ENCODE measurements around the gene CXCL13. TPM values are rescaled to one million over a fixed set of nuclear protein-coding genes. Genes with fewer than 3 reads are reported as not detected.

The CXCL13 gene
- total and polyA plus RNA-seq, 2 donors = 1.9 to 55.3 TPM

DNA sequence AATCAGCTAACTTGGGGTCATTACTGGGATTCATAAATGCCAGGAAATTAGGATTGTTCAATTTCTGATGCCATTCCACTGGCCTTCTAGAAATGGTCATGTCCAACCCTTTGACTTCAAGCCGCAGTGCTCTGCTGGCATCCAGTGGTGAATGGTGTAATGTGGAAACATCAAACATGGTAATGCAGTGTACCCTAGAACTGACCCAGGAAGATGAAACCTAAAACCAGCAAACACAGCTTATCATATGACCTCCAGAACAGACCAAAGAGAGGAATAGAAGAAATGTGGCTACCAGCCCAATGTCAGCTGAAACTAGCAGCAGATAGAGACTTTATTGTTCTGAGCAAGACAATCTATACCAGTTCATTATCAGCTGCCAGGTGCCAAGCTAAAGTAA, 13.8 kb downstream of the CXCL13 start:
- no peak overlapping the region for H3K4me3 ChIP-seq (ENCODE audit: low read length in 2 of 2)
- WGBS = 89% methylated on average over 1 of the region's 1 CpG
- H3K27me3 ChIP-seq (ENCODE audit: control insufficient read depth in 2 of 2, insufficient read depth in 1 of 2, low read length in 1 of 2) = peaks cover 0 to 2% of the 10 kb centered on the region in 2 donors
- no peaks in the 10 kb centered on the region for H3K9me3 ChIP-seq (ENCODE audit: control insufficient read depth in 2 of 2, insufficient read depth in 1 of 2, low read length in 1 of 2)
- no peaks in the 10 kb centered on the region for H3K36me3 ChIP-seq (ENCODE audit: control insufficient read depth in 2 of 2, insufficient read depth in 2 of 2, low read length in 1 of 2)
- DNase-seq (ENCODE audit: low read depth in 6 of 9, low spot score in 9 of 9) = no peak
- H3K27ac ChIP-seq (ENCODE audit: low read depth in 1 of 2, low read length in 1 of 2) = no peak overlapping the region
- H3K4me1 ChIP-seq (ENCODE audit: control insufficient read depth in 2 of 2, insufficient read depth in 2 of 2, low read length in 2 of 2) = no peaks in the 10 kb centered on the region

DNA sequence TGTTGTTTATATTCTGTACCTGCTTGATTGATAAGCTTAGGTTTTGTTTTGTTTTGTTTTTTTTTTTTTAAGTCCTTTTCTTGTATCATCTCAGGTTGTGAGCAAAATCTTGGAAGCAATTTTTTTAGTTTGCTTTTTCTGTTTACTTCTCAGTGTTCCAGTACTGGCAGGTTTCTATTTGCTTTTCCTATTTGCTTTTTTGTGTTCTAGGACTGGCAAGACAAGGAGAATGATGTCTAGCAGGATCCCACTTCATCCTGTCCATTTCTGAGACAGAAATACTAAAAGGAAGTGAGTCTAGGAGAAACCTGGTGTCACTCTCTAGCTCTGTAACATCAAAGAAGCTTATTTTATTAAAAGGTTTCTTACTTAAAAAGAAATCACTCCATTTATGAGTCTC, 15.6 kb downstream of the CXCL13 start:
- Histone ChIP-seq H3K4me1 (ENCODE audit: control insufficient read depth in 2 of 2, insufficient read depth in 2 of 2, low read length in 2 of 2) (no peaks in the 10 kb centered on the region), H3K9me3 (ENCODE audit: control insufficient read depth in 2 of 2, insufficient read depth in 1 of 2, low read length in 1 of 2) (no peaks in the 10 kb centered on the region), H3K27me3 (ENCODE audit: control insufficient read depth in 2 of 2, insufficient read depth in 1 of 2, low read length in 1 of 2) (peaks cover 0 to 2% of the 10 kb centered on the region in 2 donors), H3K27ac (ENCODE audit: low read depth in 1 of 2, low read length in 1 of 2) (no peak overlapping the region), H3K36me3 (ENCODE audit: control insufficient read depth in 2 of 2, insufficient read depth in 2 of 2, low read length in 1 of 2) (no peaks in the 10 kb centered on the region), H3K4me3 (ENCODE audit: low read length in 2 of 2) (no peak overlapping the region)
- DNase-seq (ENCODE audit: low read depth in 6 of 9, low spot score in 9 of 9) = no peak

DNA sequence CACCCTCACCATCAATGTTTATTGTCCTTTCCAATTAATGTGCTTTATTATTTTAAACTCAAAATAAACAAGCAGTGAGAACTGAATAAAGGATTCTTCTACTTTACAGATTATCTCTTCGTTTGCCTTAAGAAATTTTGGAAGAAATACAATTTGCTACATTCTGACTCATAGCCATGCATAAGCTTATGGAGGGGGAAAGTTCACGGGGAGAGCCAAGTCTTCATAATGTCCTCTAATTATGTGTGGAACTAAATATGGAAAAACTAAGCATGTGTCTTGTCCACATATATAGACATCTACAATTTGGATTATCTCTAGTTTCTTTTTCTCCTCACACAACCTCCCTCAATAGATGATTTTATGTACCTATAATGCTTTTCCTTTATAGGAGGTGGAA, 17.5 kb downstream of the CXCL13 start:
- Histone ChIP-seq H3K4me1 (ENCODE audit: control insufficient read depth in 2 of 2, insufficient read depth in 2 of 2, low read length in 2 of 2) (no peaks in the 10 kb centered on the region), H3K27me3 (ENCODE audit: control insufficient read depth in 2 of 2, insufficient read depth in 1 of 2, low read length in 1 of 2) (peaks cover 0 to 2% of the 10 kb centered on the region in 2 donors), H3K4me3 (ENCODE audit: low read length in 2 of 2) (no peak overlapping the region), H3K27ac (ENCODE audit: low read depth in 1 of 2, low read length in 1 of 2) (no peak overlapping the region), H3K36me3 (ENCODE audit: control insufficient read depth in 2 of 2, insufficient read depth in 2 of 2, low read length in 1 of 2) (no peaks in the 10 kb centered on the region), H3K9me3 (ENCODE audit: control insufficient read depth in 2 of 2, insufficient read depth in 1 of 2, low read length in 1 of 2) (no peaks in the 10 kb centered on the region)
- 94% methylated on average over 2 of the region's 2 CpGs for WGBS
- DNase-seq (ENCODE audit: low read depth in 6 of 9, low spot score in 9 of 9) = no peak

DNA sequence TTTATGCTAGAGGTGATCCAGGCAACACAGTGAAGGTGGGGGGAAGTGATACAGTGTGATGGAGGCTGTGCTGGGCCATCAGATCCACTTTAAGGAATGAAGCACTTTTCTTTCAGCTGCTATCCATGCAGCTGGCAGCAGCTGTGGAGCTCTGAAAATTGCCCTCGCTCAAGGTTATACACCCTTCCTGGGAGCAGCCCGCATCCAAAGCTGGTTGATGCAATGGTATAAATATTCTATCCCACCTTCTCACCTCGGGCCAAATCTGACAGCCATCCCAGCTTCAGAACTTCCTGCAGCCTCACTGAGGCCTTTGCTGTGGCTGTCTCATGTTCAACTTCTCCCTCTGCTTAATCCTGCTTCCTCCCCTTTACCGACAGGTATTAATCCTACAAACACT, 18.6 kb downstream of the CXCL13 start:
- H3K27me3 ChIP-seq (ENCODE audit: control insufficient read depth in 2 of 2, insufficient read depth in 1 of 2, low read length in 1 of 2) = peaks cover 0 to 2% of the 10 kb centered on the region in 2 donors
- WGBS = 89% methylated on average over 4 of the region's 4 CpGs
- no peaks in the 10 kb centered on the region for H3K9me3 ChIP-seq (ENCODE audit: control insufficient read depth in 2 of 2, insufficient read depth in 1 of 2, low read length in 1 of 2)

DNA sequence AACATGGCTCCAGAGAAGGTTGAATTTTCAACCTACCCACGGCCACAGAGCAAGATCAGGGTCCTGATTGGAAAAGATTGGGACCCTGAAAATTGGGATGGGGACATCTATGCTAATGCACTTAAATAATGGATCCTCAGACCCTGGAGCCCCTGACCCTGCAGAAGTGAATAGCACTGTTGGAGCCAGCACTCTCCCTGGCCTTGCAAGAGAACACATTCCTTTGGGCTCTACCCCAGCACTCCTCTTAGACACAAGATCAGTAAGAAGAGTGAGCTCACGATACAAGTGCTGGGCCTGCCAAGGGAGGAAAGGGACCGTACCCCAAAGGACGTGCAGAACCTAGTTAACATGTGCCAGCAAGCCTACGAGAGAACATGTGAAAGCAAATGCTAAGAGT, 19.9 kb downstream of the CXCL13 start:
- H3K27ac ChIP-seq (ENCODE audit: low read depth in 1 of 2, low read length in 1 of 2) = no peak overlapping the region
- no peaks in the 10 kb centered on the region for H3K9me3 ChIP-seq (ENCODE audit: control insufficient read depth in 2 of 2, insufficient read depth in 1 of 2, low read length in 1 of 2)
- no peaks in the 10 kb centered on the region for H3K36me3 ChIP-seq (ENCODE audit: control insufficient read depth in 2 of 2, insufficient read depth in 2 of 2, low read length in 1 of 2)
- peaks cover 0 to under 1% of the 10 kb centered on the region in 2 donors for H3K27me3 ChIP-seq (ENCODE audit: control insufficient read depth in 2 of 2, insufficient read depth in 1 of 2, low read length in 1 of 2)
- 97% methylated on average over 5 of the region's 5 CpGs for WGBS
- H3K4me1 ChIP-seq (ENCODE audit: control insufficient read depth in 2 of 2, insufficient read depth in 2 of 2, low read length in 2 of 2) = no peaks in the 10 kb centered on the region
- H3K4me3 ChIP-seq (ENCODE audit: low read length in 2 of 2) = no peak overlapping the region
- DNase-seq (ENCODE audit: low read depth in 6 of 9, low spot score in 9 of 9) = no peak

More for the DNA sequence above, 18.6 kb downstream of the CXCL13 start:
- no peak overlapping the region for H3K27ac ChIP-seq (ENCODE audit: low read depth in 1 of 2, low read length in 1 of 2)
- no peaks in the 10 kb centered on the region for H3K36me3 ChIP-seq (ENCODE audit: control insufficient read depth in 2 of 2, insufficient read depth in 2 of 2, low read length in 1 of 2)
- no peak for DNase-seq (ENCODE audit: low read depth in 6 of 9, low spot score in 9 of 9)
- H3K4me1 ChIP-seq (ENCODE audit: control insufficient read depth in 2 of 2, insufficient read depth in 2 of 2, low read length in 2 of 2) = no peaks in the 10 kb centered on the region
- H3K4me3 ChIP-seq (ENCODE audit: low read length in 2 of 2) = no peak overlapping the region

DNA sequence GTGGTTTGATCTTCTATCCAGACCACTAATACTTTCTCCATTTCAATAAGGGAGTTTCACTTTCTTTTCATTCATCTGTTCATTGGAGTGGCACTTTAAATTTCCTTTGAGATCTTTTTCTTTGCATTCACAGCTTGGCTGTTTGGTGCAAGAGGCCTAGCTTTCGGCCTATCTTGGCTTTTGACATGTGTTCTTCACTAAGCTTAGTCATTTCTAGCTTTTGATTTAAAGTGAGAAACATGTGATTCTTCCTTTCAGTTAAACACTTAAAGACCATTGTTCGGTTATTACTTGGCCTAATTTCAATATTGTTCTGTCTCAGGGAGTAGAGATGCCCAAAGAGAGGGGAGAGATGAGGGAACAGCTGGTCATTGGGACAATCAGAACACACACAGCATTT, 24.3 kb downstream of the CXCL13 start:
- no peak for DNase-seq (ENCODE audit: low read depth in 6 of 9, low spot score in 9 of 9)
- H3K27me3 ChIP-seq (ENCODE audit: control insufficient read depth in 2 of 2, insufficient read depth in 1 of 2, low read length in 1 of 2) = no peaks in the 10 kb centered on the region
- H3K9me3 ChIP-seq (ENCODE audit: control insufficient read depth in 2 of 2, insufficient read depth in 1 of 2, low read length in 1 of 2) = no peaks in the 10 kb centered on the region
- no peaks in the 10 kb centered on the region for H3K36me3 ChIP-seq (ENCODE audit: control insufficient read depth in 2 of 2, insufficient read depth in 2 of 2, low read length in 1 of 2)
- H3K27ac ChIP-seq (ENCODE audit: low read depth in 1 of 2, low read length in 1 of 2) = no peak overlapping the region
- WGBS = 93% methylated on average over 2 of the region's 2 CpGs
- no peak overlapping the region for H3K4me3 ChIP-seq (ENCODE audit: low read length in 2 of 2)
- no peaks in the 10 kb centered on the region for H3K4me1 ChIP-seq (ENCODE audit: control insufficient read depth in 2 of 2, insufficient read depth in 2 of 2, low read length in 2 of 2)

DNA sequence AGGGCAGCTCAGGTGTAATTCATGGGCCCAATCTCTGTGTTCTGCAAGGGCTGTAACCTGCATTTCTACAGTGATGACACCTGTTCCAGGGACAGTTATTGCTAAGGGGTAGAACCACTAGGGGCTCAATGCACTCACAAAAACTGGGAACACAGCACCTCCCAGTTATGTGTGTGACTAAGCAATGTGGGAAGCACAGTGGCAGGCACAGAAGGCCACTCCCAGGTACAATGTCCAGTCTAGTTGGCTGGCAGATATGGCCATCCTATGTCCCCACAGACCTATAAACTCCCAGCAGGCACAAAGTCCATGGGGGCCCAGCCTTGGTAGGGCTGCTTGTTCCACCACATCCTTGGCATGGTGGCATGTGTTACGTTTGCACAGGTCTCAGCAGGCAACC, 25.7 kb downstream of the CXCL13 start:
- Histone ChIP-seq H3K4me3 (ENCODE audit: low read length in 2 of 2) (no peak overlapping the region), H3K27me3 (ENCODE audit: control insufficient read depth in 2 of 2, insufficient read depth in 1 of 2, low read length in 1 of 2) (no peaks in the 10 kb centered on the region), H3K9me3 (ENCODE audit: control insufficient read depth in 2 of 2, insufficient read depth in 1 of 2, low read length in 1 of 2) (peaks cover 0 to 1% of the 10 kb centered on the region in 2 donors), H3K27ac (ENCODE audit: low read depth in 1 of 2, low read length in 1 of 2) (no peak overlapping the region), H3K4me1 (ENCODE audit: control insufficient read depth in 2 of 2, insufficient read depth in 2 of 2, low read length in 2 of 2) (no peaks in the 10 kb centered on the region), H3K36me3 (ENCODE audit: control insufficient read depth in 2 of 2, insufficient read depth in 2 of 2, low read length in 1 of 2) (no peaks in the 10 kb centered on the region)
- 96% methylated on average over 1 of the region's 1 CpG for WGBS
- no peak for DNase-seq (ENCODE audit: low read depth in 6 of 9, low spot score in 9 of 9)

DNA sequence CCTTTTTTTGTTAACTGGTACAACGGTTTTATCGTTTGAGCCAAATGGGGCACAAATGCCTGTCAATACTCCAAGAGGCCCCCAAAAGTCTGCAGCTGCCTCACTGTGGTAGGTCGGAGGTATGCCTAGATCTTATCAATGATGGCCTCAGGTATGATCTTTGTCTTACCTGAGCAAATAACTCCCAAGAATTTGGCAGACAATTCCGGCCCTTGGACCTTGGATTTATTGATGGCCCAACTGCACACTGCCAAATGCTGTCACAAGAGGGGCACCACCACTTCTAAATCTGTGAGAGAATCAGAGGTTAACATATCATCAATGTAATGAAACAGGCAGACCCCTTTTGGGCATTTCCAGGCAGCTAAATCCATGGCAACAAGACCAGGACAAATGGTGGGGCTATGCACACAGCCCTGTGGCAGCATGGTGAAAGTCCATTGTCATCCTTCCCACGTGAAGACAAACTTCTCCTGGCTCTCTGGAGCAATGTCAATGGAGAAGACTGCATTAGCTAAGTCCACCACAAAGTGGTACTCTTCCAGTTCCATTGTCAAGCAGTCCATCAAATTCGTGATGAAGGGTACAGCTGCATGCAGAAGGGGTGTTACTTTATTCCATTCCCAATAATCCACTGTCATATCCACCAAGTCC, 28.6 kb downstream of the CXCL13 start:
- no peak for DNase-seq (ENCODE audit: low read depth in 6 of 9, low spot score in 9 of 9)
- H3K4me1 ChIP-seq (ENCODE audit: control insufficient read depth in 2 of 2, insufficient read depth in 2 of 2, low read length in 2 of 2) = no peaks in the 10 kb centered on the region
- WGBS = 92% methylated on average over 6 of the region's 6 CpGs
- H3K27ac ChIP-seq (ENCODE audit: low read depth in 1 of 2, low read length in 1 of 2) = no peak overlapping the region
- no peaks in the 10 kb centered on the region for H3K27me3 ChIP-seq (ENCODE audit: control insufficient read depth in 2 of 2, insufficient read depth in 1 of 2, low read length in 1 of 2)
- H3K36me3 ChIP-seq (ENCODE audit: control insufficient read depth in 2 of 2, insufficient read depth in 2 of 2, low read length in 1 of 2) = no peaks in the 10 kb centered on the region
- no peak overlapping the region for H3K4me3 ChIP-seq (ENCODE audit: low read length in 2 of 2)
- peaks cover 0 to 6% of the 10 kb centered on the region in 2 donors for H3K9me3 ChIP-seq (ENCODE audit: control insufficient read depth in 2 of 2, insufficient read depth in 1 of 2, low read length in 1 of 2)

DNA sequence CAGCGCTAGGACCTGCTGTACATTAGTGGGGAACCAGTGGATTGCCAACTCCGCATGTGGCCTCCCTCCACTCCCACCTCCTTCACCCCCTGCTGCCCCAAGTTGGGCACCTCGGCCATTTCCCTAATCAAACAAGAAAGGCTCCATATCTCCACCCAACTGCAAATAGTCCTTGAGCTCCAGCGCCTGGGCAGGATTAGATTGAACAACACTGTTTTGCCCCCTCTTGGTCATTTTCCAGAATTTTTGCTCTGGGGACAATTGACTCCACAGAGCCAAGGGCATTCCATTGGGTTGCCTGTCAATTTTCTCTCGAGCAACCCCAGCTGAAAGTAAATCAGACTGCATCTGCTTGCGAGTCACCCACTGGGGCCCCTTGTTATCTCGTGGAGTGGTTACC, 29.6 kb downstream of the CXCL13 start:
- Histone ChIP-seq H3K4me3 (ENCODE audit: low read length in 2 of 2) (no peak overlapping the region), H3K27ac (ENCODE audit: low read depth in 1 of 2, low read length in 1 of 2) (no peak overlapping the region), H3K9me3 (ENCODE audit: control insufficient read depth in 2 of 2, insufficient read depth in 1 of 2, low read length in 1 of 2) (peaks cover 0 to 6% of the 10 kb centered on the region in 2 donors), H3K4me1 (ENCODE audit: control insufficient read depth in 2 of 2, insufficient read depth in 2 of 2, low read length in 2 of 2) (no peaks in the 10 kb centered on the region), H3K27me3 (ENCODE audit: control insufficient read depth in 2 of 2, insufficient read depth in 1 of 2, low read length in 1 of 2) (no peaks in the 10 kb centered on the region), H3K36me3 (ENCODE audit: control insufficient read depth in 2 of 2, insufficient read depth in 2 of 2, low read length in 1 of 2) (no peaks in the 10 kb centered on the region)
- DNase-seq (ENCODE audit: low read depth in 6 of 9, low spot score in 9 of 9) = no peak
- WGBS = 98% methylated on average over 7 of the region's 7 CpGs

Data from thymus (tissue), 11 donors.